Spleen (tissue), 11 donors: ENCODE results near the gene ERVK3-1. TPM values are rescaled to one million over a fixed set of nuclear protein-coding genes. Genes with fewer than 3 reads are reported as not detected.
"Not testable (repeated sequence)": the region's sequence is repeated elsewhere in the genome, so short reads cannot be mapped to it uniquely, and the experiment has no call there.

Source experiments
- DNase-seq: peaks from one replicate; pipeline ENCODE4 v3.0.0-alpha.2; 2020
- H3K27ac ChIP-seq, 8 donors: fragments of 200-600 bp; sonication (generic) in 7 of 8; 1 replicate in 4 of 8; 2 replicates in 4 of 8; pipeline versions ENCODE4 v1.5.0 to v1.8.0; 2016 to 2021; ENCODE audit warnings: inconsistent platforms in 4 of 8, mild to moderate bottlenecking in 4 of 8, moderate library complexity in 1 of 8
- H3K27me3 ChIP-seq, 7 donors: fragments of 200-600 bp; sonication (generic) in 6 of 7; replicated peaks in 1 of 7; 1 replicate in 4 of 7; 2 replicates in 3 of 7; pipeline versions ENCODE4 v1.5.0 to v1.8.0; 2016 to 2021; ENCODE audit warnings: inconsistent platforms in 3 of 7, mild to moderate bottlenecking in 1 of 7
- H3K36me3 ChIP-seq, 6 donors: fragments of 200-600 bp; sonication (generic) in 5 of 6; 1 replicate in 4 of 6; 2 replicates in 2 of 6; pipeline versions ENCODE4 v1.5.0 to v1.8.0; 2016 to 2021; ENCODE audit warnings: inconsistent platforms in 2 of 6
- H3K4me1 ChIP-seq, 6 donors: fragments of 200-600 bp; sonication (generic) in 5 of 6; 1 replicate in 3 of 6; 2 replicates in 3 of 6; pipeline versions ENCODE4 v1.5.0 to v1.8.0; 2016 to 2021; ENCODE audit warnings: inconsistent platforms in 3 of 6
- H3K4me3 ChIP-seq, 8 donors: fragments of 200-600 bp; sonication (generic) in 7 of 8; 1 replicate in 4 of 8; 2 replicates in 4 of 8; pipeline versions ENCODE4 v1.5.0 to v1.8.0; 2016 to 2021; ENCODE audit warnings: inconsistent platforms in 4 of 8, mild to moderate bottlenecking in 4 of 8, moderate library complexity in 2 of 8
- H3K9me3 ChIP-seq, 8 donors: fragments of 200-600 bp; sonication (generic) in 7 of 8; 1 replicate in 4 of 8; 2 replicates in 4 of 8; pipeline versions ENCODE4 v1.5.0 to v1.8.0; 2016 to 2021; ENCODE audit warnings: inconsistent platforms in 4 of 8
- POLR2A ChIP-seq, 3 donors: fragments of 450-650 bp; IDR thresholded peaks; one replicate each; pipeline ENCODE4 v1.5.1; 2017; ENCODE audit warnings: antibody characterized with exemption in 3 of 3, mild to moderate bottlenecking in 1 of 3
- POLR2AphosphoS5 ChIP-seq, 3 donors: sonication (generic); formaldehyde crosslinking; IDR thresholded peaks; one replicate each; pipeline ENCODE4 v1.5.1; 2017; ENCODE audit warnings: antibody characterized with exemption in 3 of 3
- WGBS, 5 donors: extraction: QIAGEN DNeasy Blood & Tissue Kit in 3 of 5; methylation state at CpG; one replicate each; pipeline versions ENCODE4 v1.1.5 to v1.1.7; 2013 to 2018; 5-methylcytosine and 5-hydroxymethylcytosine counted together
- intact Hi-C: fragments of 100-400 bp; cut with DNase I; formaldehyde crosslinking; loops from one replicate; pipeline ENCODE4 v1.15.0; 2023; ENCODE audit warnings: low total_unique reads
- polyA plus RNA-seq, 3 donors: library from polyadenylated mRNA; stranded (reverse); fragments of 200-250 nt; gene quantifications; one replicate each; pipeline ENCODE4 v1.2.1, GENCODE V29; 2013
- total RNA-seq, 7 donors: library from RNA; depleted of rRNA in 3 of 7; stranded (reverse); fragments of >200 nt in 3 of 7; fragmentation: NEBNext Ultra II Directional in 4 of 7; extraction: Animal tissue kit (Norgen Biotek cat#: 25700) in 4 of 7; gene quantifications; one replicate each; pipeline versions ENCODE4 v1.1.0 to v1.2.1, GENCODE V29; 2016 to 2021
- TF ChIP-seq, protein P1 (sequence below), 11 experiments: fragments of 200-600 bp in 7 of 11; fragments of 450-650 bp in 4 of 11; sonication (generic) in 4 of 11; IDR thresholded peaks in 8 of 11; conservative IDR thresholded peaks in 3 of 11; 1 replicate in 7 of 11; 2 replicates in 4 of 11; pipeline versions ENCODE4 v1.4.0 to v1.8.0; 2016 to 2021; ENCODE audit warnings: antibody characterized with exemption in 11 of 11, inconsistent platforms in 4 of 11, mild to moderate bottlenecking in 1 of 11
- donor health status: healthy with polysubstance abuse.
- donor health status: DM: no; HTN: no; CAD: no; lungs with moderate emphysema.
- donor health status: DM: no; HTN: no; CAD: no.
- donor health status: Bipolar disorder and iron deficiency.
- donor health status: healthy.
- donor health status: DM: no; HTN: no; CAD: no.
- donor health status: DM: yes; HTN: yes; CAD: no.

The ERVK3-1 gene
- total and polyA plus RNA-seq, 10 donors: 34.0 to 62.5 (median 42.7) TPM

DNA sequence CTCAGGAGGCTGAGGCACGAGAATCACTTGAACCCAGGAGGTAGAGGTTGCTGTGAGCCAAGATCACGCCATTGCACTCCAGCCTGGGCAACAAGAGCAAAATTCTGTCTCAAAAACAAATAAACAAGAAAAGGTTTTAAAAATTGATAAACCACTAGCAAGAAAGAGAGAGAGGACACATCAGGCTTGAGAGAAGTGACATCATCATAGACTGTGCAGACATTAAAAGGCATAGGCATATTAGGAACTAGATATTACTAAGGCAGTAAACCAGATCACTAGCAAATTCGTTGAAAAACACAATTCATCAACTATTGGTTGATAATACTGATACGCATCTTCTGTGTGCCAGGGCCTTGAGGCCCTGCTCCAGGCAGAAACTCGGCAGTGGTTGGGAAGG, 40.4 kb downstream of the ERVK3-1 start:
- H3K27me3 ChIP-seq: peaks cover 0 to 39% (median 2%) of the 10 kb centered on the region in 7 donors
- DNase-seq: no peak
- whole genome bisulfite sequencing, 5 donors: 76 to 89% (median 80%) methylated on average over 5 of the region's 5 CpGs
- no peak overlapping the region for H3K27ac ChIP-seq
- no peaks in the 10 kb centered on the region for H3K9me3 ChIP-seq
- peaks cover 0 to 15% (median 0%) of the 10 kb centered on the region in 6 donors for H3K36me3 ChIP-seq
- no peak for TF ChIP-seq POLR2AphosphoS5 (IDR thresholded peaks at IDR 0.05)
- no peak for TF ChIP-seq POLR2A (IDR thresholded peaks at IDR 0.05)
- TF ChIP-seq, protein P1, sequence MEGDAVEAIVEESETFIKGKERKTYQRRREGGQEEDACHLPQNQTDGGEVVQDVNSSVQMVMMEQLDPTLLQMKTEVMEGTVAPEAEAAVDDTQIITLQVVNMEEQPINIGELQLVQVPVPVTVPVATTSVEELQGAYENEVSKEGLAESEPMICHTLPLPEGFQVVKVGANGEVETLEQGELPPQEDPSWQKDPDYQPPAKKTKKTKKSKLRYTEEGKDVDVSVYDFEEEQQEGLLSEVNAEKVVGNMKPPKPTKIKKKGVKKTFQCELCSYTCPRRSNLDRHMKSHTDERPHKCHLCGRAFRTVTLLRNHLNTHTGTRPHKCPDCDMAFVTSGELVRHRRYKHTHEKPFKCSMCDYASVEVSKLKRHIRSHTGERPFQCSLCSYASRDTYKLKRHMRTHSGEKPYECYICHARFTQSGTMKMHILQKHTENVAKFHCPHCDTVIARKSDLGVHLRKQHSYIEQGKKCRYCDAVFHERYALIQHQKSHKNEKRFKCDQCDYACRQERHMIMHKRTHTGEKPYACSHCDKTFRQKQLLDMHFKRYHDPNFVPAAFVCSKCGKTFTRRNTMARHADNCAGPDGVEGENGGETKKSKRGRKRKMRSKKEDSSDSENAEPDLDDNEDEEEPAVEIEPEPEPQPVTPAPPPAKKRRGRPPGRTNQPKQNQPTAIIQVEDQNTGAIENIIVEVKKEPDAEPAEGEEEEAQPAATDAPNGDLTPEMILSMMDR (IDR thresholded peaks at IDR 0.05 in 8 of 11, conservative IDR thresholded peaks at IDR 0.05 in 3 of 11): no peak
- no peak overlapping the region for H3K4me3 ChIP-seq
- intact Hi-C loops: no loop called here
- peaks cover 0 to 47% (median 32%) of the 10 kb centered on the region in 6 donors for H3K4me1 ChIP-seq

DNA sequence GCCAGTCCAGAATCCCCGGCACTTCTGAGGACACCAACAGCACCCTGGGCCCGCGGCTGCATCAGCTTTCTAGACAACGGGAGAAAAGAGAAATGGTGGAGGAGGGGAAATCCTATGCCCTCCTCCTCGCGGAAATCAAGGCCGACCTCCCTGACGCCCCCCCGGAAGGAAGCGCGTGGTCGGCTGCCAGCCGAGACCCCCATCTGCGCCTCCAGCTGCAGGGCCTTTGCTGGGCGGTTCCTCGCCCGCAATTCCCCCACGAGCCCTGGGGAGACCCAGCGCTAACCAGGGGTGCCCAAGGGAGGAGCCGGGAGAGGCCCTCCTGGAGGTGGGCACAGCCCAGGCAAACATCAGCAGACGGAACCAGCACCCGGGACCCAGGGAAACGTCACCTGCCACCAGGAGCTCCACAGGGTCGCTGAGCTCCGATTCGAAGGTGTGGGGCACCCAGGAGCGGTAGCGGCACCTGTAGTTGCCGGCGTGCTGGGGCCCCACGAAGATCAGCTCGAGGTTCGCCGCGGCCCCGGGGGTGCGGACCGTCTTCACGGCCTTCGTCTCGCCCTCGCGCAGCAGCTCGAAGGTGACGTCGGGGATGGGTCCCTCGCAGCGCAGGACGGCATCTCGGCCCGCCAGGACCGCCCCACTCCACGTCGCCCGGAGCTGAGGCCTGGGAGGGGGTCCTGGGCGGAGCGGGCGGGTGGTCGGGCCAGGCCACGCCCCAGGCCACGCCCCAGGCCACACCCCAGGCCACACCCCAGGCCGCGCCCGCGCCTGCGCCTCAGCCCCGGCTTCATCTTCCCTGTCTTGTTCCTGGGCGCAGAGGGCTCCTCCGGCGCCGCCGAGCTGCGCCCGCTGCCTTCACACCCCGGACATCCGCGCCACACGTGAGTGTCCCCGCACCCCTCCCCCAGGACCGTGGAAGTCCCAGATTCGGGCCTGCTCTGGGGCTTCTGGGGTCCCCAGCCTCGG, 42.1 kb downstream of the ERVK3-1 start:
- Histone ChIP-seq H3K27me3 (peaks cover 0 to 51% (median 2%) of the 10 kb centered on the region in 7 donors), H3K36me3 (peaks cover 0 to 21% (median 3%) of the 10 kb centered on the region in 6 donors), H3K4me3 (peak overlapping the region; percentile 31 to 76 (median 64)), H3K9me3 (no peaks in the 10 kb centered on the region), H3K27ac (peak overlapping the region; percentile 30 to 87 (median 80)), H3K4me1 (peaks cover 0 to 53% (median 32%) of the 10 kb centered on the region in 6 donors)
- TF ChIP-seq POLR2A (IDR thresholded peaks at IDR 0.05) (peak in 1 of 3 donors; percentile 12), POLR2AphosphoS5 (IDR thresholded peaks at IDR 0.05) (peak; percentile 81 to 87 (median 81))
- TF ChIP-seq, protein P1 (IDR thresholded peaks at IDR 0.05 in 8 of 11, conservative IDR thresholded peaks at IDR 0.05 in 3 of 11): no peak
- intact Hi-C loops: no loop called here
- peak; percentile 91 for DNase-seq
- 1 to 3% (median 2%) methylated on average over 22 to 82 of the region's 82 CpGs for WGBS, 5 donors

DNA sequence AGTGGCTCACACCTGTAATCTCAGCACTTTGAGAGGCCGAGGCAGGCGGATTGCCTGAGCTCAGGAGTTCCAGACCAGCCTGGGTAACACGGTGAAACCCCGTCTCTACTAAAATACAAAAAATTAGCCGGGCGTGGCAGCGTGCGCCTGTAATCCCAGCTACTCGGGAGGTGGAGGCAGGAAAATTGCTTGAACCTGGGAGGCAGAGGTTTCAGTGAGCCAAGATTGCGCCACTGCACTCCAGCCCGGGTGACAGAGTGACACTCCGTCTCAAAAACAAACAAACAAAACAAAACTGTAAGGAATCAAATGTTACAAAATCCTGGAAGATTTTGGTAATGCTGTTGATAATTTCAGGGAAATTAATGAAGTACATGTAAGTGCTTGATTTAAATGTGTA, 42.9 kb downstream of the ERVK3-1 start:
- intact Hi-C loops, H3K9me3 ChIP-seq, DNase-seq: not testable (repeated sequence)
- peaks cover 0 to 21% (median 3%) of the 10 kb centered on the region in 6 donors for H3K36me3 ChIP-seq
- 18 to 32% (median 29%) methylated on average over 12 of the region's 12 CpGs for WGBS, 5 donors
- peaks cover 0 to 53% (median 32%) of the 10 kb centered on the region in 6 donors for H3K4me1 ChIP-seq
- H3K27ac ChIP-seq: peak overlapping the region in 7 of 8 donors; percentile 29 to 87 (median 82)
- peaks cover 0 to 51% (median 2%) of the 10 kb centered on the region in 7 donors for H3K27me3 ChIP-seq
- peak overlapping the region; percentile 31 to 76 (median 64) for H3K4me3 ChIP-seq

DNA sequence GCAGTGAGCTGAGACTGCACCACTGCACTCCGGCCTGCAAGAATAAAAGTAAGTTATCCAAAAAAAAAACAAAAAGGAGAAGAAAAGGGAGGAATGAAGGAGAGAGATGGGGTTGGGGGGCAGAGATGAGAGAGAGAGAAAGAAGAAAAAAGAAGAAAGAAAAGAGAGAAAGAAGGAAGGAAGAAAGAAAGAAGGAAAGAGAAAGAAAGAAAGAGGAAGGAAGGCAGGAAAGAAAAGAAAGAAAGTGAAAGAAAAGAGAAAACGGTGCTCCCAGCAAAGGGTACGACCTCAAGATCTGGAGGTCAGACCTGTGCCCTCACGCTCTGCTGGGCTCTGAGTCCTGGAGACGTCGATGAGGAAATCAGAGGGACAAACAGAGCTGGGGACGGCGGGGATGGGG, 44.4 kb downstream of the ERVK3-1 start:
- intact Hi-C loops: no loop called here
- Histone ChIP-seq H3K4me3 (peak overlapping the region in 3 of 8 donors; percentile 4 to 43 (median 18)), H3K36me3 (peaks cover 0 to 24% (median 3%) of the 10 kb centered on the region in 6 donors), H3K4me1 (peaks cover 0 to 53% (median 32%) of the 10 kb centered on the region in 6 donors), H3K27ac (no peak overlapping the region), H3K9me3 (no peaks in the 10 kb centered on the region), H3K27me3 (peaks cover 0 to 51% (median 2%) of the 10 kb centered on the region in 7 donors)
- TF ChIP-seq POLR2A (IDR thresholded peaks at IDR 0.05): no peak
- TF ChIP-seq POLR2AphosphoS5 (IDR thresholded peaks at IDR 0.05): no peak
- WGBS, 5 donors: 48 to 62% (median 55%) methylated on average over 8 of the region's 8 CpGs
- peak; percentile 20 for DNase-seq
